ENCODE data around the gene ATP6V0A1. TPM values are rescaled to one million over a fixed set of nuclear protein-coding genes. Genes with fewer than 3 reads are reported as not detected.

Gene ATP6V0A1
- total RNA-seq, 2 donors from 2014 or later = 45.2 to 53.1 TPM

GRCh38 chr17:42475121-42475520 is 16.4 kb downstream of the ATP6V0A1 start:
- DNase-seq = no peak
- peaks cover 73% of the 10 kb centered on the region for H3K36me3 Mint-ChIP-seq (ENCODE audit: low read depth)
- Histone ChIP-seq H3K9me3 (ENCODE audit: control insufficient read depth, low read length) (no peaks in the 10 kb centered on the region), H3K36me3 (ENCODE audit: control insufficient read depth, insufficient read depth, low read length) (peaks cover 73% of the 10 kb centered on the region), H3K4me1 (ENCODE audit: control insufficient read depth, insufficient read depth, low read length) (no peaks in the 10 kb centered on the region), H3K9ac (ENCODE audit: extremely low read depth, low read length, poor library complexity, severe bottlenecking) (no peak overlapping the region), H3K4me3 (ENCODE audit: low read length) (no peak overlapping the region), H3K27ac (ENCODE audit: low read depth, low read length) (no peak overlapping the region), H3K27me3 (ENCODE audit: control insufficient read depth, insufficient read depth, low read length, poor library complexity, severe bottlenecking) (no peaks in the 10 kb centered on the region)
- no peak overlapping the region for H3K27ac Mint-ChIP-seq
- 97 to 100% methylated on average over 2 to 3 of the region's 3 CpGs for WGBS, 2 experiments (ENCODE audit: insufficient coverage in 1 of 2, insufficient read length in 1 of 2)
- H3K4me1 Mint-ChIP-seq = peaks cover 5% of the 10 kb centered on the region
- TF ChIP-seq CTCF (conservative IDR thresholded peaks at IDR 0.05) = no peak
- H3K9me3 Mint-ChIP-seq = no peaks in the 10 kb centered on the region
- H3K27me3 Mint-ChIP-seq (ENCODE audit: insufficient read depth) = no peaks in the 10 kb centered on the region
- H3K4me3 Mint-ChIP-seq = no peak overlapping the region

GRCh38 chr17:42475835-42476234 is 17.2 kb downstream of the ATP6V0A1 start:
- H3K36me3 Mint-ChIP-seq (ENCODE audit: low read depth) = peaks cover 71% of the 10 kb centered on the region
- no peak for DNase-seq
- TF ChIP-seq CTCF (conservative IDR thresholded peaks at IDR 0.05) = no peak
- Histone ChIP-seq H3K36me3 (ENCODE audit: control insufficient read depth, insufficient read depth, low read length) (peaks cover 73% of the 10 kb centered on the region), H3K27ac (ENCODE audit: low read depth, low read length) (no peak overlapping the region), H3K9ac (ENCODE audit: extremely low read depth, low read length, poor library complexity, severe bottlenecking) (no peak overlapping the region), H3K27me3 (ENCODE audit: control insufficient read depth, insufficient read depth, low read length, poor library complexity, severe bottlenecking) (no peaks in the 10 kb centered on the region), H3K9me3 (ENCODE audit: control insufficient read depth, low read length) (no peaks in the 10 kb centered on the region), H3K4me1 (ENCODE audit: control insufficient read depth, insufficient read depth, low read length) (no peaks in the 10 kb centered on the region), H3K4me3 (ENCODE audit: low read length) (no peak overlapping the region)
- H3K9me3 Mint-ChIP-seq = no peaks in the 10 kb centered on the region
- H3K27ac Mint-ChIP-seq = no peak overlapping the region
- peaks cover 5% of the 10 kb centered on the region for H3K4me1 Mint-ChIP-seq
- no peaks in the 10 kb centered on the region for H3K27me3 Mint-ChIP-seq (ENCODE audit: insufficient read depth)
- WGBS, 2 experiments (ENCODE audit: insufficient coverage in 1 of 2, insufficient read length in 1 of 2) = 95 to 98% methylated on average over 4 of the region's 4 CpGs
- no peak overlapping the region for H3K4me3 Mint-ChIP-seq

- H3K36me3 Mint-ChIP-seq (ENCODE audit: low read depth) = peaks cover 70% of the 10 kb centered on the region
- peaks cover 5% of the 10 kb centered on the region for H3K4me1 Mint-ChIP-seq
- H3K27ac Mint-ChIP-seq = no peak overlapping the region
- H3K9me3 Mint-ChIP-seq = no peaks in the 10 kb centered on the region
- H3K9me3 ChIP-seq (ENCODE audit: control insufficient read depth, low read length) = no peaks in the 10 kb centered on the region
- no peaks in the 10 kb centered on the region for H3K4me1 ChIP-seq (ENCODE audit: control insufficient read depth, insufficient read depth, low read length)
- DNase-seq = no peak
- no peak overlapping the region for H3K9ac ChIP-seq (ENCODE audit: extremely low read depth, low read length, poor library complexity, severe bottlenecking)
- no peak overlapping the region for H3K4me3 Mint-ChIP-seq
- H3K36me3 ChIP-seq (ENCODE audit: control insufficient read depth, insufficient read depth, low read length) = peaks cover 77% of the 10 kb centered on the region
- H3K4me3 ChIP-seq (ENCODE audit: low read length) = no peak overlapping the region
- no CpG with 5 or more reads among the region's 2 CpGs for WGBS, 2 experiments (ENCODE audit: insufficient coverage in 1 of 2, insufficient read length in 1 of 2)
- no peaks in the 10 kb centered on the region for H3K27me3 ChIP-seq (ENCODE audit: control insufficient read depth, insufficient read depth, low read length, poor library complexity, severe bottlenecking)
- H3K27ac ChIP-seq (ENCODE audit: low read depth, low read length) = no peak overlapping the region
- no peaks in the 10 kb centered on the region for H3K27me3 Mint-ChIP-seq (ENCODE audit: insufficient read depth)
- no peak for TF ChIP-seq CTCF (conservative IDR thresholded peaks at IDR 0.05)
Observed at GRCh38 chr17:42476411-42476810, 17.7 kb downstream of the ATP6V0A1 start.
